HG03280 (cell line): Measurements from ENCODE around the gene TUBA4A.
A peak's percentile ranks its signal among the peaks of the same experiment; 100 is the strongest.
"Not testable (repeated sequence)": the region's sequence is repeated elsewhere in the genome, so short reads cannot be mapped to it uniquely, and the experiment has no call there.

Experiments used
- ATAC-seq: cut with Tn5 transposase; IDR thresholded peaks from one replicate; pipeline ENCODE4 v1.9.1; 2021; ENCODE audit warnings: mild to moderate bottlenecking, moderate library complexity; ENCODE audit not compliant: unreplicated experiment

TUBA4A gene

GRCh38 chr2:219214141-219214540, 39.6 kb downstream of the TUBA4A start:
- no peak for ATAC-seq

GRCh38 chr2:219213486-219214071, 40.1 kb downstream of the TUBA4A start:
- no peak for ATAC-seq

GRCh38 chr2:219213026-219213415, 40.7 kb downstream of the TUBA4A start:
- ATAC-seq: no peak

GRCh38 chr2:219210886-219211362, 42.8 kb downstream of the TUBA4A start:
- ATAC-seq: no peak

GRCh38 chr2:219210196-219210885, 43.4 kb downstream of the TUBA4A start:
- no peak for ATAC-seq

GRCh38 chr2:219209236-219210195, 44.2 kb downstream of the TUBA4A start:
- ATAC-seq: no peak

GRCh38 chr2:219207884-219208740, 45.6 kb downstream of the TUBA4A start:
- no peak for ATAC-seq

- ATAC-seq: no peak
Measured at GRCh38 chr2:219207134-219207883, 46.4 kb downstream of the TUBA4A start.

GRCh38 chr2:219206328-219207133, 47.2 kb downstream of the TUBA4A start, which contains the start of gene ZFAND2B:
TSS of gene ZFAND2B (plus strand) at chr2:219206782. CDS start at chr2:219206988, 206 bp downstream.
- peak; percentile 98 for ATAC-seq

- no peak for ATAC-seq
Measured at GRCh38 chr2:219205981-219206327, 47.8 kb downstream of the TUBA4A start.

GRCh38 chr2:219205165-219205538, 48.6 kb downstream of the TUBA4A start:
- no peak for ATAC-seq

- ATAC-seq: no peak
Measured at GRCh38 chr2:219204425-219205164, 49.1 kb downstream of the TUBA4A start.

- ATAC-seq: not testable (repeated sequence)
Measured at GRCh38 chr2:219201331-219201730, 52.4 kb downstream of the TUBA4A start.

GRCh38 chr2:219200502-219201326, 53.0 kb downstream of the TUBA4A start:
- ATAC-seq: not testable (repeated sequence)
